Mucosa of stomach (tissue), 1 donor: ENCODE results near the gene KIAA0753.

ENCODE experiments used
- H3K27me3 ChIP-seq: one replicate; pipeline ENCODE4 v1.7.0; 2013; ENCODE audit warnings: mild to moderate bottlenecking, low read length; ENCODE audit not compliant: control insufficient read depth, insufficient read depth
- H3K36me3 ChIP-seq: one replicate; pipeline ENCODE4 v1.7.0; 2013; ENCODE audit warnings: low read length; ENCODE audit not compliant: control insufficient read depth, insufficient read depth
- H3K4me1 ChIP-seq: one replicate; pipeline ENCODE4 v1.7.0; 2013; ENCODE audit warnings: mild to moderate bottlenecking, low read length; ENCODE audit not compliant: control insufficient read depth, insufficient read depth
- H3K4me3 ChIP-seq: one replicate; pipeline ENCODE4 v1.7.0; 2013; ENCODE audit warnings: low read length
- H3K9ac ChIP-seq: one replicate; pipeline ENCODE4 v1.7.0; 2013; ENCODE audit warnings: mild to moderate bottlenecking, low read length, moderate library complexity
- H3K9me3 ChIP-seq: one replicate; pipeline ENCODE4 v1.7.0; 2013; ENCODE audit warnings: mild to moderate bottlenecking, low read length, moderate library complexity; ENCODE audit not compliant: control insufficient read depth
- donor health status: Pancreatic carcinoma.

Gene KIAA0753

GRCh38 chr17:6556121-6557039 lies 84.1 kb downstream of the KIAA0753 start, which contains the start of gene PITPNM3:
Gene PITPNM3 (minus strand): TSS chr17:6556555. CDS start chr17:6556406, 149 bp downstream.
- Histone ChIP-seq H3K4me3 (peak within 1 kb of the TSS; percentile 23), H3K9me3 (no peaks in the 10 kb centered on the region), H3K9ac (peak within 1 kb of the TSS; percentile 83), H3K4me1 (peaks cover 40% of the 10 kb centered on the region), H3K27me3 (peaks cover 16% of the 10 kb centered on the region), H3K36me3 (no peaks in the 10 kb centered on the region)

GRCh38 chr17:6555331-6556120 lies 85.0 kb downstream of the KIAA0753 start:
- Histone ChIP-seq H3K9ac (peak overlapping the region; percentile 83), H3K9me3 (no peaks in the 10 kb centered on the region), H3K27me3 (peaks cover 16% of the 10 kb centered on the region), H3K36me3 (no peaks in the 10 kb centered on the region), H3K4me1 (peaks cover 44% of the 10 kb centered on the region), H3K4me3 (peak overlapping the region; percentile 23)

DNA sequence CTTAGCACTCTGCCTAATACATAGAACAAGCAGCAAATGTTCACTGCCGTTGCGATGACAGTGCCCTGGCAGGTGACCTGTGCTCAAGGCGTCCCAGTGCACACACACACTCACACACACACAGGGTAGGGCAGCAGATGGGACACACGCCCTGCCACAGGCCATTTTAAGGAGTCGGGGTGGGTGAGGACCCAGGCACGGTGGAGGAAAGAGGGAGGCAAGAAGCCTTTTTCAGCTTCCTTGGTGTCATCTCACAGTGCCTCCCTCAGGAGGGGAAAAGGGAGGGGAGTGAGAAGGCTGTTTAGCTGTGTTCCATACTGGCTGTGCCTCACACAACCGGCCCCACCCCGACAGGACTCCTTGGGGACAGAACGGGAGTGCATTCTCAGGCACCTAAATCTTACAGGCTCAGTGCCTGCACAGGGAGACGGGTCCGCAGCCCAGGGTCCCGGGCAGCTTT lies 85.6 kb downstream of the KIAA0753 start:
- Histone ChIP-seq H3K4me3 (peak overlapping the region; percentile 23), H3K9ac (peak overlapping the region; percentile 83), H3K36me3 (no peaks in the 10 kb centered on the region), H3K27me3 (peaks cover 16% of the 10 kb centered on the region), H3K9me3 (no peaks in the 10 kb centered on the region), H3K4me1 (peaks cover 49% of the 10 kb centered on the region)

GRCh38 chr17:6554342-6554741 lies 86.2 kb downstream of the KIAA0753 start:
- Histone ChIP-seq H3K27me3 (peaks cover 16% of the 10 kb centered on the region), H3K4me3 (no peak overlapping the region), H3K9ac (no peak overlapping the region), H3K9me3 (no peaks in the 10 kb centered on the region), H3K4me1 (peaks cover 49% of the 10 kb centered on the region), H3K36me3 (no peaks in the 10 kb centered on the region)

GRCh38 chr17:6551869-6552531 lies 88.5 kb downstream of the KIAA0753 start:
- peak overlapping the region; percentile 66 for H3K9ac ChIP-seq

DNA sequence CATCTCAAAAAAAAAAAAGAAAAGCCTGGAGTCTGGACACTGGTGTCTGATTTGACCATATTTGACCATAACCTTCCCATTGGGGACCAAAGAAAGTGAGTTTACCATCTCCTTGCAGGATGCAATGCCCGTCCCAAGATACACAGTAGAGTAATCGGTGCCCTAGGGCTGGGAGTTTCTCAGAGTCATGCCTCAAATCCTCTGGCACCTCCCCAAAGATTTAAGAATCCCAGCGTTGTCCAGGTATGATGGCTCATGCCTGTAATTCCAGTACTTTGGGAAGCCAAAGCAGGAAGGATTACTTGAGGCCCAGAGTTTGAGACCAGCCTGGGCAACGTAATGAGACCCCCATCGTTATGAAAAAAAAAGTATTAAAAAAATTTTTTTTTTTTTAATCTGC lies 89.2 kb downstream of the KIAA0753 start:
- Histone ChIP-seq H3K9ac (no peak overlapping the region), H3K4me3 (no peak overlapping the region), H3K27me3 (peaks cover 16% of the 10 kb centered on the region), H3K36me3 (no peaks in the 10 kb centered on the region), H3K9me3 (no peaks in the 10 kb centered on the region), H3K4me1 (peaks cover 58% of the 10 kb centered on the region)

More at GRCh38 chr17:6551869-6552531, 88.5 kb downstream of the KIAA0753 start:
- H3K9me3 ChIP-seq: no peaks in the 10 kb centered on the region
- H3K27me3 ChIP-seq: peaks cover 16% of the 10 kb centered on the region
- H3K4me1 ChIP-seq: peaks cover 58% of the 10 kb centered on the region
- H3K4me3 ChIP-seq: no peak overlapping the region
- H3K36me3 ChIP-seq: no peaks in the 10 kb centered on the region

DNA sequence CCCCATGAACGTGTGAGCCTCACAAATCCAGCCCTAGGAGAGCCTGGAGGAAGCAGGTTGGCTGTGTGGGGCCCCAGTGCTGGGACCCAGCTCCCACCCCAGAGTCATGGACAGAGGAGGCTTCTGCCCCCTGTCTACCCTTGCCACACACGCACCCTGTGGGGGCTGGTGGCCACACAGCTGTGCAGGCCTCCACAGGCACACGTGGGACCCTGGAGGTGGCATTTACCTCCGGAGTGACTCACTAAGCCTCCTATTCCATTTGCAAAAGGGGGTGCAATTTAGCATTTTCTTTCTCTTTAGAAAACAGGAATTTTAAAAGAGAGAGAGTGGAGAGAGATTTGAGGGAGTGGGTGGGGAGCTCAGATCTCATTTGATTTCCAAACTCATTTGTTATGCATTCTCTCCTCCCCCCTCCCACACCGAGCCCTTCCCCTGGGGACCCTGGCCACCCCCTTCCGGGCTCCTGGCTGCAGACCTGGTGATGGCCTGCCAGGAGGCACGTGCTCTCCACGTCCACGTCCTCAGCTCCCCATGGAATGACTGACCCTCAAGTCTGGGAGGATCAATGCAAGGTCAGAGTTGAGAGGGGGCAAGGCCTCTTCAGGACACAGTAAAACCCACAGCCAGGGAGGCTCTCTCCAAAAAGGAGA lies 91.0 kb downstream of the KIAA0753 start:
- no peaks in the 10 kb centered on the region for H3K9me3 ChIP-seq
- no peaks in the 10 kb centered on the region for H3K36me3 ChIP-seq
- H3K4me3 ChIP-seq: no peak overlapping the region
- peaks cover 9% of the 10 kb centered on the region for H3K27me3 ChIP-seq
- H3K9ac ChIP-seq: no peak overlapping the region
- peaks cover 44% of the 10 kb centered on the region for H3K4me1 ChIP-seq

GRCh38 chr17:6548578-6549330 lies 91.8 kb downstream of the KIAA0753 start:
- H3K4me3 ChIP-seq: no peak overlapping the region
- H3K9me3 ChIP-seq: no peaks in the 10 kb centered on the region
- H3K27me3 ChIP-seq: peaks cover 6% of the 10 kb centered on the region
- H3K9ac ChIP-seq: no peak overlapping the region
- H3K4me1 ChIP-seq: peaks cover 42% of the 10 kb centered on the region
- H3K36me3 ChIP-seq: no peaks in the 10 kb centered on the region

- H3K9ac ChIP-seq: no peak overlapping the region
- peaks cover 37% of the 10 kb centered on the region for H3K4me1 ChIP-seq
- peaks cover under 1% of the 10 kb centered on the region for H3K27me3 ChIP-seq
- H3K4me3 ChIP-seq: no peak overlapping the region
- no peaks in the 10 kb centered on the region for H3K9me3 ChIP-seq
- no peaks in the 10 kb centered on the region for H3K36me3 ChIP-seq
These were observed 92.5 kb downstream of the KIAA0753 start for GRCh38 chr17:6548034-6548433.

GRCh38 chr17:6547336-6547735 lies 93.2 kb downstream of the KIAA0753 start:
- H3K4me1 ChIP-seq: peaks cover 30% of the 10 kb centered on the region
- no peaks in the 10 kb centered on the region for H3K9me3 ChIP-seq
- H3K36me3 ChIP-seq: no peaks in the 10 kb centered on the region
- H3K27me3 ChIP-seq: no peaks in the 10 kb centered on the region
- no peak overlapping the region for H3K9ac ChIP-seq
- H3K4me3 ChIP-seq: no peak overlapping the region
